HG03045 (cell line): ENCODE measurements around the gene DNAH11.

ENCODE experiments used
- ATAC-seq: cut with Tn5 transposase; IDR thresholded peaks from one replicate; pipeline ENCODE4 v1.9.1; 2021; ENCODE audit warnings: mild to moderate bottlenecking, moderate library complexity; ENCODE audit not compliant: unreplicated experiment

Gene DNAH11

GRCh38 chr7:21550076-21550475, 7.2 kb downstream of the DNAH11 start:
- no peak for ATAC-seq

GRCh38 chr7:21550821-21551531, 8.1 kb downstream of the DNAH11 start:
- no peak for ATAC-seq

GRCh38 chr7:21562385-21562784, 19.5 kb downstream of the DNAH11 start:
- no peak for ATAC-seq

GRCh38 chr7:21565614-21566013, 22.8 kb downstream of the DNAH11 start:
- ATAC-seq, result no peak

GRCh38 chr7:21566094-21566493, 23.3 kb downstream of the DNAH11 start:
- ATAC-seq, result no peak

- no peak for ATAC-seq
Observed at GRCh38 chr7:21568762-21569161, 25.9 kb downstream of the DNAH11 start.

- no peak for ATAC-seq
Observed at GRCh38 chr7:21572331-21573313, 29.8 kb downstream of the DNAH11 start.

GRCh38 chr7:21579341-21580072, 36.7 kb downstream of the DNAH11 start:
- ATAC-seq, result no peak

- no peak for ATAC-seq
Observed at GRCh38 chr7:21580073-21580521, 37.3 kb downstream of the DNAH11 start.

GRCh38 chr7:21585070-21585724, 42.4 kb downstream of the DNAH11 start:
- no peak for ATAC-seq

- no peak for ATAC-seq
Observed at GRCh38 chr7:21587139-21587784, 44.4 kb downstream of the DNAH11 start.

- no peak for ATAC-seq
Observed at GRCh38 chr7:21596801-21597200, 54.0 kb downstream of the DNAH11 start.

GRCh38 chr7:21603462-21603861, 60.6 kb downstream of the DNAH11 start:
- ATAC-seq, result no peak

- no peak for ATAC-seq
Observed at GRCh38 chr7:21603972-21604749, 61.3 kb downstream of the DNAH11 start.

GRCh38 chr7:21605008-21605585, 62.3 kb downstream of the DNAH11 start:
- ATAC-seq, result no peak

GRCh38 chr7:21608465-21608864, 65.6 kb downstream of the DNAH11 start:
- no peak for ATAC-seq

- ATAC-seq, result no peak
Observed at GRCh38 chr7:21611129-21611528, 68.3 kb downstream of the DNAH11 start.

GRCh38 chr7:21616091-21616490, 73.3 kb downstream of the DNAH11 start:
- no peak for ATAC-seq

- ATAC-seq, result no peak
Observed at GRCh38 chr7:21616796-21617436, 74.1 kb downstream of the DNAH11 start.
